DOHH2 (cell line): ENCODE measurements around the gene TNIP2.

Experiments
- EZH2phosphoT487 ChIP-seq: fragments of 200-600 bp; sonication (generic); IDR thresholded peaks from 2 replicates; pipeline ENCODE4 v1.6.1; 2017; ENCODE audit warnings: borderline replicate concordance, mild to moderate bottlenecking, antibody characterized with exemption, low read length, moderate library complexity, mixed read lengths
- TF ChIP-seq, protein P1 (sequence below): fragments of 200-600 bp; sonication (generic); IDR thresholded peaks from one replicate; pipeline ENCODE4 v1.5.1; 2014; ENCODE audit warnings: antibody characterized with exemption, mild to moderate bottlenecking, low read depth, low read length; ENCODE audit not compliant: poor library complexity, severe bottlenecking

- TF ChIP-seq, protein P1, sequence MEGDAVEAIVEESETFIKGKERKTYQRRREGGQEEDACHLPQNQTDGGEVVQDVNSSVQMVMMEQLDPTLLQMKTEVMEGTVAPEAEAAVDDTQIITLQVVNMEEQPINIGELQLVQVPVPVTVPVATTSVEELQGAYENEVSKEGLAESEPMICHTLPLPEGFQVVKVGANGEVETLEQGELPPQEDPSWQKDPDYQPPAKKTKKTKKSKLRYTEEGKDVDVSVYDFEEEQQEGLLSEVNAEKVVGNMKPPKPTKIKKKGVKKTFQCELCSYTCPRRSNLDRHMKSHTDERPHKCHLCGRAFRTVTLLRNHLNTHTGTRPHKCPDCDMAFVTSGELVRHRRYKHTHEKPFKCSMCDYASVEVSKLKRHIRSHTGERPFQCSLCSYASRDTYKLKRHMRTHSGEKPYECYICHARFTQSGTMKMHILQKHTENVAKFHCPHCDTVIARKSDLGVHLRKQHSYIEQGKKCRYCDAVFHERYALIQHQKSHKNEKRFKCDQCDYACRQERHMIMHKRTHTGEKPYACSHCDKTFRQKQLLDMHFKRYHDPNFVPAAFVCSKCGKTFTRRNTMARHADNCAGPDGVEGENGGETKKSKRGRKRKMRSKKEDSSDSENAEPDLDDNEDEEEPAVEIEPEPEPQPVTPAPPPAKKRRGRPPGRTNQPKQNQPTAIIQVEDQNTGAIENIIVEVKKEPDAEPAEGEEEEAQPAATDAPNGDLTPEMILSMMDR = no peak
- no peak for TF ChIP-seq EZH2phosphoT487
Observed at GRCh38 chr4:2795300-2795892, 39.3 kb upstream of the TNIP2 start.
